SJCRH30 (cell line): Measurements from ENCODE around the gene XRCC3. TPM values are rescaled to one million over a fixed set of nuclear protein-coding genes. Genes with fewer than 3 reads are reported as not detected.
"Not testable (repeated sequence)": the region's sequence is repeated elsewhere in the genome, so short reads cannot be mapped to it uniquely, and the experiment has no call there.

ENCODE experiments used
- DNase-seq, 2 experiments: peaks; one replicate each; pipeline ENCODE4 v3.0.0-alpha.2; 2015 to 2020
- H3K27ac ChIP-seq: fragments of 250-450 bp; sonication (Bioruptor Pico); 2 replicates; pipeline ENCODE4 v1.5.1; 2020; ENCODE audit warnings: mild to moderate bottlenecking, moderate library complexity
- H3K27me3 ChIP-seq: fragments of 250-450 bp; sonication (Bioruptor Pico); 2 replicates; pipeline ENCODE4 v1.5.1; 2020; ENCODE audit warnings: mild to moderate bottlenecking, moderate library complexity
- H3K36me3 ChIP-seq: fragments of 250-450 bp; sonication (Bioruptor Pico); 2 replicates; pipeline ENCODE4 v1.5.1; 2020; ENCODE audit warnings: mild to moderate bottlenecking, moderate library complexity
- H3K4me1 ChIP-seq: fragments of 250-450 bp; sonication (Bioruptor Pico); 2 replicates; pipeline ENCODE4 v1.5.1; 2020; ENCODE audit warnings: mild to moderate bottlenecking, moderate library complexity
- H3K4me3 ChIP-seq: fragments of 250-450 bp; sonication (Bioruptor Pico); 2 replicates; pipeline ENCODE4 v1.5.1; 2020; ENCODE audit warnings: mild to moderate bottlenecking, moderate library complexity
- H3K9me3 ChIP-seq: fragments of 250-450 bp; sonication (Bioruptor Pico); replicated peaks from 2 replicates; pipeline ENCODE4 v1.5.1; 2020; ENCODE audit warnings: mild to moderate bottlenecking, moderate library complexity
- total RNA-seq: library from RNA; depleted of rRNA; stranded (reverse); fragments of >200 nt; shearing (Covaris generic); gene quantifications from 2 replicates; pipeline ENCODE4 v1.2.3, GENCODE V29; 2014

XRCC3 gene
- total RNA-seq, 1 experiment from 2014 or later = 67.0 TPM

- DNase-seq = no peak
- Histone ChIP-seq H3K4me1 (peaks cover 27% of the 10 kb centered on the region), H3K27ac (no peak overlapping the region), H3K4me3 (no peak overlapping the region), H3K27me3 (no peaks in the 10 kb centered on the region), H3K9me3 (no peaks in the 10 kb centered on the region), H3K36me3 (peaks cover 51% of the 10 kb centered on the region)
Observed at GRCh38 chr14:103699901-103700752, 15.1 kb downstream of the XRCC3 start.

- DNase-seq = no peak
- Histone ChIP-seq H3K36me3 (peaks cover 46% of the 10 kb centered on the region), H3K4me3 (no peak overlapping the region), H3K9me3 (no peaks in the 10 kb centered on the region), H3K27me3 (no peaks in the 10 kb centered on the region), H3K4me1 (peaks cover 36% of the 10 kb centered on the region), H3K27ac (no peak overlapping the region)
Observed at GRCh38 chr14:103699261-103699661, 16.0 kb downstream of the XRCC3 start.

- Histone ChIP-seq H3K4me1 (peaks cover 36% of the 10 kb centered on the region), H3K4me3 (no peak overlapping the region), H3K27me3 (no peaks in the 10 kb centered on the region), H3K36me3 (peaks cover 50% of the 10 kb centered on the region), H3K9me3 (no peaks in the 10 kb centered on the region), H3K27ac (no peak overlapping the region)
- no peak for DNase-seq
Observed at GRCh38 chr14:103698380-103699260, 16.6 kb downstream of the XRCC3 start.

- DNase-seq = no peak
- H3K4me3 ChIP-seq = no peak overlapping the region
- H3K27me3 ChIP-seq = no peaks in the 10 kb centered on the region
- H3K36me3 ChIP-seq = peaks cover 48% of the 10 kb centered on the region
- H3K9me3 ChIP-seq = no peaks in the 10 kb centered on the region
- no peak overlapping the region for H3K27ac ChIP-seq
- peaks cover 36% of the 10 kb centered on the region for H3K4me1 ChIP-seq
Observed at GRCh38 chr14:103697603-103698379, 17.5 kb downstream of the XRCC3 start.

GRCh38 chr14:103697206-103697602 is 18.0 kb downstream of the XRCC3 start:
- Histone ChIP-seq H3K36me3 (peaks cover 42% of the 10 kb centered on the region), H3K4me1 (peaks cover 36% of the 10 kb centered on the region), H3K9me3 (no peaks in the 10 kb centered on the region), H3K27ac (peak overlapping the region; percentile 69; the same call in 1 of the 2 replicates), H3K27me3 (no peaks in the 10 kb centered on the region), H3K4me3 (no peak overlapping the region)
- no peak for DNase-seq

- no peaks in the 10 kb centered on the region for H3K27me3 ChIP-seq
- no peak overlapping the region for H3K4me3 ChIP-seq
- peaks cover 38% of the 10 kb centered on the region for H3K36me3 ChIP-seq
- H3K4me1 ChIP-seq = peaks cover 36% of the 10 kb centered on the region
- peak overlapping the region; percentile 69 for H3K27ac ChIP-seq
- no peaks in the 10 kb centered on the region for H3K9me3 ChIP-seq
- peak; percentile 78 to 81 for DNase-seq
Observed at GRCh38 chr14:103696466-103697071, 18.7 kb downstream of the XRCC3 start.

- Histone ChIP-seq H3K27me3 (no peaks in the 10 kb centered on the region), H3K27ac (peak overlapping the region; percentile 69), H3K36me3 (peaks cover 37% of the 10 kb centered on the region), H3K9me3 (no peaks in the 10 kb centered on the region), H3K4me3 (no peak overlapping the region), H3K4me1 (peaks cover 36% of the 10 kb centered on the region)
- peak; percentile 94 to 96 for DNase-seq
Observed at GRCh38 chr14:103696070-103696402, 19.2 kb downstream of the XRCC3 start.

- Histone ChIP-seq H3K4me3 (no peak overlapping the region), H3K27me3 (no peaks in the 10 kb centered on the region), H3K9me3 (no peaks in the 10 kb centered on the region), H3K36me3 (peaks cover 34% of the 10 kb centered on the region), H3K27ac (peak overlapping the region; percentile 69), H3K4me1 (peaks cover 36% of the 10 kb centered on the region)
- DNase-seq = no peak
Observed at GRCh38 chr14:103695296-103696069, 19.8 kb downstream of the XRCC3 start.

- Histone ChIP-seq H3K27ac (no peak overlapping the region), H3K27me3 (no peaks in the 10 kb centered on the region), H3K4me3 (no peak overlapping the region), H3K4me1 (peaks cover 36% of the 10 kb centered on the region), H3K9me3 (no peaks in the 10 kb centered on the region), H3K36me3 (peaks cover 30% of the 10 kb centered on the region)
- DNase-seq = no peak
Observed at GRCh38 chr14:103694572-103695026, 20.7 kb downstream of the XRCC3 start.

- Histone ChIP-seq H3K27me3 (no peaks in the 10 kb centered on the region), H3K4me1 (peaks cover 36% of the 10 kb centered on the region), H3K36me3 (peaks cover 19% of the 10 kb centered on the region), H3K4me3 (no peak overlapping the region), H3K27ac (no peak overlapping the region), H3K9me3 (no peaks in the 10 kb centered on the region)
- no peak for DNase-seq
Observed at GRCh38 chr14:103693515-103693914, 21.7 kb downstream of the XRCC3 start.

- Histone ChIP-seq H3K9me3 (no peaks in the 10 kb centered on the region), H3K4me3 (no peak overlapping the region), H3K27ac (no peak overlapping the region), H3K4me1 (peaks cover 34% of the 10 kb centered on the region), H3K27me3 (no peaks in the 10 kb centered on the region), H3K36me3 (peaks cover 15% of the 10 kb centered on the region)
- DNase-seq = no peak
Observed at GRCh38 chr14:103692871-103693270, 22.4 kb downstream of the XRCC3 start.

- Histone ChIP-seq H3K27ac (no peak overlapping the region), H3K4me3 (no peak overlapping the region), H3K36me3 (peaks cover 14% of the 10 kb centered on the region), H3K27me3 (no peaks in the 10 kb centered on the region), H3K4me1 (peaks cover 27% of the 10 kb centered on the region), H3K9me3 (no peaks in the 10 kb centered on the region)
- no peak for DNase-seq
Observed at GRCh38 chr14:103692159-103692558, 23.1 kb downstream of the XRCC3 start.

- H3K27ac ChIP-seq, H3K4me3 ChIP-seq, H3K27me3 ChIP-seq, H3K9me3 ChIP-seq, DNase-seq: not testable (repeated sequence)
- Histone ChIP-seq H3K4me1 (peaks cover 22% of the 10 kb centered on the region), H3K36me3 (peaks cover 14% of the 10 kb centered on the region)
Observed at GRCh38 chr14:103691655-103692054, 23.6 kb downstream of the XRCC3 start.
